C4-2B (cell line): ENCODE data around the gene GALNT10.
A peak's percentile ranks its signal among the peaks of the same experiment; 100 is the strongest.

Experiments
- H3K27ac ChIP-seq: fragments of 450-650 bp; 2 replicates; pipeline ENCODE4 v1.5.1; 2017
- CTCF ChIP-seq: fragments of 450-650 bp; conservative IDR thresholded peaks from 2 replicates; pipeline ENCODE4 v1.5.1; 2017; ENCODE audit warnings: mild to moderate bottlenecking
- ZFX ChIP-seq: fragments of 450-650 bp; IDR thresholded peaks from 2 replicates; pipeline ENCODE4 v1.6.1; 2017

The GALNT10 gene

GRCh38 chr5:154269414-154269813, 78.9 kb downstream of the GALNT10 start:
- TF ChIP-seq ZFX (no peak), CTCF (no peak)
- H3K27ac ChIP-seq, result no peak overlapping the region

- TF ChIP-seq ZFX (no peak), CTCF (no peak)
- H3K27ac ChIP-seq, result no peak overlapping the region
Observed at GRCh38 chr5:154271466-154271865, 80.9 kb downstream of the GALNT10 start.

- peak overlapping the region; percentile 45 for H3K27ac ChIP-seq
- TF ChIP-seq CTCF (no peak), ZFX (no peak)
Observed at GRCh38 chr5:154271936-154272514, 81.5 kb downstream of the GALNT10 start.

- H3K27ac ChIP-seq, result peak overlapping the region; percentile 45
- TF ChIP-seq CTCF (no peak), ZFX (no peak)
Observed at GRCh38 chr5:154273028-154273617, 82.6 kb downstream of the GALNT10 start.

- TF ChIP-seq ZFX (no peak), CTCF (no peak)
- no peak overlapping the region for H3K27ac ChIP-seq
Observed at GRCh38 chr5:154273963-154274827, 83.7 kb downstream of the GALNT10 start.

- no peak overlapping the region for H3K27ac ChIP-seq
Observed at GRCh38 chr5:154274828-154275185, 84.3 kb downstream of the GALNT10 start.

More at GRCh38 chr5:154274828-154275185, 84.3 kb downstream of the GALNT10 start:
- no peak for TF ChIP-seq CTCF
- no peak for TF ChIP-seq ZFX
